SK-N-SH treated with all-trans-retinoic acid at 6 μM for 48 hours (cell line): ENCODE results near the gene MTMR10.

Source experiments
- ATAC-seq: fragments of 200-7000 bp; cut with Tn5 transposase; 3 replicates; pipeline ENCODE4 v1.9.1; 2020; ENCODE audit warnings: mild to moderate bottlenecking, moderate library complexity
- ARNTL ChIP-seq: fragments of 450-650 bp; formaldehyde crosslinking; IDR thresholded peaks from 2 replicates; pipeline ENCODE4 v1.5.0; 2020; ENCODE audit warnings: low read depth, mild to moderate bottlenecking, moderate library complexity, borderline replicate concordance
- BACH2 ChIP-seq: fragments of 250-450 bp; sonication (Bioruptor Pico); IDR thresholded peaks from 2 replicates; pipeline ENCODE4 v1.9.0; 2021; ENCODE audit warnings: mild to moderate bottlenecking, borderline replicate concordance
- CSDC2 ChIP-seq: fragments of 250-450 bp; sonication (Bioruptor Pico); IDR thresholded peaks from 2 replicates; pipeline ENCODE4 v1.5.0; 2020; ENCODE audit warnings: mild to moderate bottlenecking, moderate library complexity
- ESRRG ChIP-seq: fragments of 250-450 bp; sonication (Bioruptor Pico); IDR thresholded peaks from 2 replicates; pipeline ENCODE4 v1.6.1; 2021; ENCODE audit warnings: mild to moderate bottlenecking
- GLIS3 ChIP-seq: fragments of 250-450 bp; sonication (Bioruptor Pico); IDR thresholded peaks from 2 replicates; pipeline ENCODE4 v1.5.0; 2020; ENCODE audit warnings: mild to moderate bottlenecking, moderate library complexity
- ISL1 ChIP-seq: fragments of 250-450 bp; sonication (Bioruptor Pico); IDR thresholded peaks from 2 replicates; pipeline ENCODE4 v2.1.2; 2022; ENCODE audit warnings: mild to moderate bottlenecking, moderate library complexity
- OSR1 ChIP-seq: fragments of 250-450 bp; sonication (Bioruptor Pico); IDR thresholded peaks from 2 replicates; pipeline ENCODE4 v1.8.0; 2022; ENCODE audit warnings: moderate library complexity, mild to moderate bottlenecking, inconsistent platforms
- PATZ1 ChIP-seq: fragments of 250-450 bp; sonication (Bioruptor Pico); IDR thresholded peaks from 2 replicates; pipeline ENCODE4 v1.8.0; 2020; ENCODE audit warnings: mild to moderate bottlenecking, moderate library complexity, borderline replicate concordance
- POU6F1 ChIP-seq: fragments of 250-450 bp; sonication (Bioruptor Pico); IDR thresholded peaks from 2 replicates; pipeline ENCODE4 v1.8.0; 2021; ENCODE audit warnings: low read depth, mild to moderate bottlenecking, moderate library complexity, borderline replicate concordance
- PPARA ChIP-seq: fragments of 250-450 bp; sonication (Bioruptor Pico); IDR thresholded peaks from 2 replicates; pipeline ENCODE4 v1.5.0; 2020; ENCODE audit warnings: mild to moderate bottlenecking, borderline replicate concordance
- SNAI2 ChIP-seq: fragments of 250-450 bp; sonication (Bioruptor Pico); IDR thresholded peaks from 2 replicates; pipeline ENCODE4 v1.5.0; 2020; ENCODE audit warnings: mild to moderate bottlenecking, moderate library complexity
- TCF4 ChIP-seq: fragments of 250-450 bp; sonication (Bioruptor Pico); IDR thresholded peaks from 2 replicates; pipeline ENCODE4 v1.8.0; 2021; ENCODE audit warnings: mild to moderate bottlenecking, moderate library complexity, borderline replicate concordance
- TOX ChIP-seq: fragments of 250-450 bp; sonication (Bioruptor Pico); IDR thresholded peaks from 2 replicates; pipeline ENCODE4 v1.8.0; 2021; ENCODE audit warnings: mild to moderate bottlenecking, moderate library complexity, borderline replicate concordance
- TSHZ2 ChIP-seq: fragments of 250-450 bp; sonication (Bioruptor Pico); IDR thresholded peaks from 2 replicates; pipeline ENCODE4 v1.5.0; 2020; ENCODE audit warnings: mild to moderate bottlenecking, moderate library complexity
- ZC3H10 ChIP-seq: fragments of 250-450 bp; sonication (Bioruptor Pico); IDR thresholded peaks from 2 replicates; pipeline ENCODE4 v1.5.1; 2021; ENCODE audit warnings: mild to moderate bottlenecking, moderate library complexity
- ZFP3 ChIP-seq: fragments of 250-450 bp; sonication (Bioruptor Pico); IDR thresholded peaks from 2 replicates; pipeline ENCODE4 v1.5.0; 2020; ENCODE audit warnings: mild to moderate bottlenecking, moderate library complexity
- ZFP30 ChIP-seq: fragments of 450-650 bp; formaldehyde crosslinking; IDR thresholded peaks from 2 replicates; pipeline ENCODE4 v1.5.0; 2022; ENCODE audit warnings: mild to moderate bottlenecking, moderate library complexity
- ZNF565 ChIP-seq: fragments of 450-650 bp; formaldehyde crosslinking; conservative IDR thresholded peaks from 2 replicates; pipeline ENCODE4 v1.5.0; 2020; ENCODE audit warnings: low read depth, mild to moderate bottlenecking, moderate library complexity
- ZNF70 ChIP-seq: fragments of 450-650 bp; formaldehyde crosslinking; IDR thresholded peaks from 2 replicates; pipeline ENCODE4 v1.5.0; 2020; ENCODE audit warnings: mild to moderate bottlenecking, moderate library complexity
- ZNF8 ChIP-seq: fragments of 450-650 bp; formaldehyde crosslinking; IDR thresholded peaks from 2 replicates; pipeline ENCODE4 v1.5.0; 2020; ENCODE audit warnings: mild to moderate bottlenecking, moderate library complexity
- TF ChIP-seq, protein P1 (sequence below): fragments of 250-450 bp; sonication (Bioruptor Pico); IDR thresholded peaks from 2 replicates; pipeline ENCODE4 v1.5.1; 2020; ENCODE audit warnings: low read depth, mild to moderate bottlenecking, moderate library complexity
- TF ChIP-seq, protein P2 (sequence below): fragments of 250-450 bp; sonication (Bioruptor Pico); IDR thresholded peaks from 2 replicates; pipeline ENCODE4 v1.5.1; 2021; ENCODE audit warnings: mild to moderate bottlenecking, moderate library complexity

MTMR10 gene

DNA sequence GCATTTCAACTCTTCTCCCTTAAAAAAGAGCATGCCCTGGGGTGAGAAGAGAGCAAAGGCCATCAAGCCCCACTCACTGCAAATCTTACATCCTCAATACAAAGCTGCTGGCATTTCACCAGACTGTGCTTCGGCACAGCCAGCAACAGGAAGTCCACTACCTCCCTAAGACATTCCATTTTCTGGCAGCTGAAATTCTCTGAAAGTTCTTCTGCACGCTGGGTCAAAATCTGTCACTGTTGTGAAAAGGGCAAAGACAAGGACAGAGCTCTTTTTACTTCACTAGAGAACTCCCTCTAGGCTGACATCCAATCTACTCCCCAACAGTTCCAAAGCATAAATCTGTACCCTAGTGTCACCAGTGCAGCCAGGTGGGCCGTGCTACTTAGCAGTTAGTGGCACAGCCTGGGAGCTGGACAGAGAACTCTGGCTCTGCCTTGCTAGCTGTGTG, 6.3 kb downstream of the MTMR10 start:
- TF ChIP-seq ZNF70 (CRISPR knock-in tag) (no peak), ESRRG (no peak), BACH2 (CRISPR knock-in tag) (no peak), ZC3H10 (CRISPR knock-in tag) (no peak), TCF4 (CRISPR knock-in tag) (no peak)
- peak; percentile 71 for ATAC-seq

GRCh38 chr15:30984542-30984941, 6.9 kb downstream of the MTMR10 start:
- TF ChIP-seq TCF4 (CRISPR knock-in tag) (0 out of 2 replicates have a peak, but pooled peaks have one; percentile 37), OSR1 (no peak)
- peak; percentile 73 for ATAC-seq

GRCh38 chr15:30984118-30984517, 7.3 kb downstream of the MTMR10 start:
- 0 out of 2 replicates have a peak, but pooled peaks have one; percentile 29 for TF ChIP-seq ZNF565 (CRISPR knock-in tag)
- no peak for TF ChIP-seq PATZ1 (CRISPR knock-in tag)
- TF ChIP-seq ISL1 (CRISPR knock-in tag), result 0 out of 2 replicates have a peak, but pooled peaks have one; percentile 5
- peak; percentile 72 for ATAC-seq

DNA sequence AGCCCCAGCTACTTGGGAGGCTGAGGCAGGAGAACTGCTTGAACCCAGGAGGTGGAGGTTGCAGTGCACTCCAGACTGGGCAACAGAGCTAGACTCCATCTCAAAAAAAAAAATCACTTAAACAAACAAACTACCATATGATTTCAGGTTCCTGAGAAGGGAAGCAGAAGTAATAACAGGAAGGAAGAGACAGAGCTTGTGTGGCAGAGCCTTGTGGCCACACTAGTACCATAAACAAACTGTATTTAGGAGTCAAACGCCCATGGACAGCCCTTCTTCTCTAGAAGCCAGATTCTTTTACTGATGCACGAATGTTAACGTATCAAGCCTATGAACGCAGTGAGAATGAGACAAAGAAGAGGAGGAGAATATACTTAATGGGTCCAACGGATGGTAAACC, 12.0 kb downstream of the MTMR10 start:
- TF ChIP-seq, protein P1, sequence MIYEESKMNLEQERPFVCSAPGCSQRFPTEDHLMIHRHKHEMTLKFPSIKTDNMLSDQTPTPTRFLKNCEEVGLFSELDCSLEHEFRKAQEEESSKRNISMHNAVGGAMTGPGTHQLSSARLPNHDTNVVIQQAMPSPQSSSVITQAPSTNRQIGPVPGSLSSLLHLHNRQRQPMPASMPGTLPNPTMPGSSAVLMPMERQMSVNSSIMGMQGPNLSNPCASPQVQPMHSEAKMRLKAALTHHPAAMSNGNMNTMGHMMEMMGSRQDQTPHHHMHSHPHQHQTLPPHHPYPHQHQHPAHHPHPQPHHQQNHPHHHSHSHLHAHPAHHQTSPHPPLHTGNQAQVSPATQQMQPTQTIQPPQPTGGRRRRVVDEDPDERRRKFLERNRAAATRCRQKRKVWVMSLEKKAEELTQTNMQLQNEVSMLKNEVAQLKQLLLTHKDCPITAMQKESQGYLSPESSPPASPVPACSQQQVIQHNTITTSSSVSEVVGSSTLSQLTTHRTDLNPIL (CRISPR knock-in tag), result no peak
- TF ChIP-seq ISL1 (CRISPR knock-in tag), result no peak
- no peak for TF ChIP-seq ZNF8
- TF ChIP-seq CSDC2, result no peak
- no peak for ATAC-seq

DNA sequence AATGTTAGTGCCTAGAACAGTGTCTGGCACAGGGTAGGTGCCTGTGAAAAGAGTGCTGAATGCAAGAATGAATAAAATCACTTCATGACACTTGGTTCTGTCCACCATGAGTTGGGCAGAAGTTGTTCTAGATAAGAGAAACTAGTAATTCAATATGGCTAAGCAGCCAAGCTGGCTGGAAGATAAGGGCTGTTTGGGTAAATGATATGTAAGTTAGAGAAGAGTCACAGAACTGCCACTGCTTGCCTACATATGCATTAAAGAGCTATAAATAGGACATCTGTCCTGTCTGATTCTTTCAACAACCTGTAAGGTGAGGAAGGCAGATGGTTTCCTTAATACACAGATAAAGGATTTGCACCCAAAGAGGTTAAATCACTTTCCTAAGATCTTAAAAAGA, 13.1 kb downstream of the MTMR10 start:
- no peak for ATAC-seq
- no peak for TF ChIP-seq ZNF565 (CRISPR knock-in tag)
- no peak for TF ChIP-seq GLIS3 (CRISPR knock-in tag)
- no peak for TF ChIP-seq SNAI2 (CRISPR knock-in tag)
- TF ChIP-seq ZC3H10 (CRISPR knock-in tag), result no peak
- TF ChIP-seq PATZ1 (CRISPR knock-in tag), result no peak
- no peak for TF ChIP-seq TOX (CRISPR knock-in tag)
- no peak for TF ChIP-seq ARNTL (CRISPR knock-in tag)
- no peak for TF ChIP-seq TSHZ2
- no peak for TF ChIP-seq OSR1
- no peak for TF ChIP-seq POU6F1 (CRISPR knock-in tag)
- TF ChIP-seq, protein P2, sequence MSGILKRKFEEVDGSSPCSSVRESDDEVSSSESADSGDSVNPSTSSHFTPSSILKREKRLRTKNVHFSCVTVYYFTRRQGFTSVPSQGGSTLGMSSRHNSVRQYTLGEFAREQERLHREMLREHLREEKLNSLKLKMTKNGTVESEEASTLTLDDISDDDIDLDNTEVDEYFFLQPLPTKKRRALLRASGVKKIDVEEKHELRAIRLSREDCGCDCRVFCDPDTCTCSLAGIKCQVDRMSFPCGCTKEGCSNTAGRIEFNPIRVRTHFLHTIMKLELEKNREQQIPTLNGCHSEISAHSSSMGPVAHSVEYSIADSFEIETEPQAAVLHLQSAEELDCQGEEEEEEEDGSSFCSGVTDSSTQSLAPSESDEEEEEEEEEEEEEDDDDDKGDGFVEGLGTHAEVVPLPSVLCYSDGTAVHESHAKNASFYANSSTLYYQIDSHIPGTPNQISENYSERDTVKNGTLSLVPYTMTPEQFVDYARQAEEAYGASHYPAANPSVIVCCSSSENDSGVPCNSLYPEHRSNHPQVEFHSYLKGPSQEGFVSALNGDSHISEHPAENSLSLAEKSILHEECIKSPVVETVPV (CRISPR knock-in tag), result no peak
- TF ChIP-seq ZNF8, result no peak
- no peak for TF ChIP-seq ZFP30
- TF ChIP-seq BACH2 (CRISPR knock-in tag), result no peak
- TF ChIP-seq, protein P1 (CRISPR knock-in tag), result no peak
- no peak for TF ChIP-seq ESRRG
- no peak for TF ChIP-seq PPARA (CRISPR knock-in tag)
- no peak for TF ChIP-seq CSDC2
- no peak for TF ChIP-seq ZFP3 (CRISPR knock-in tag)
- TF ChIP-seq, all 23 proteins: peak for 0
